ENCODE measurements around the gene HSPA4L.

DNA sequence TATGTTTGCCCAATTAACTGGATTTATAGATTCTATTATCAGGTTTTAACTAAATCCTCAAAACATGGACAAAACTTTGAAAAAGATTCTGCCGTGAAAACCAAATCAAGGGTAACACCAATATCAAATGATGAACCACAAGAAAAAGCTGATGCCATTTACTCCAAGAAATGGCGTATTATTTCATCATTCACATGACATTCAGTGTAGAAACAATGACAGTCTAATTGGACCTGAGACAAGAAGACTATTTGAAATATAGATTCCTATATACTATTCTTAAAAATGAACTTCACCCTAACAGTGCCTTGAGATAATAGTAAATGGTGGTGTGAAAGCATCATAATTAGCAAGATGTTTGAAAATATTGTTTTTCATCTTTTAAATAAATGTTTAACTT lies 47.1 kb upstream of the HSPA4L start:
- TF ChIP-seq, protein P1, sequence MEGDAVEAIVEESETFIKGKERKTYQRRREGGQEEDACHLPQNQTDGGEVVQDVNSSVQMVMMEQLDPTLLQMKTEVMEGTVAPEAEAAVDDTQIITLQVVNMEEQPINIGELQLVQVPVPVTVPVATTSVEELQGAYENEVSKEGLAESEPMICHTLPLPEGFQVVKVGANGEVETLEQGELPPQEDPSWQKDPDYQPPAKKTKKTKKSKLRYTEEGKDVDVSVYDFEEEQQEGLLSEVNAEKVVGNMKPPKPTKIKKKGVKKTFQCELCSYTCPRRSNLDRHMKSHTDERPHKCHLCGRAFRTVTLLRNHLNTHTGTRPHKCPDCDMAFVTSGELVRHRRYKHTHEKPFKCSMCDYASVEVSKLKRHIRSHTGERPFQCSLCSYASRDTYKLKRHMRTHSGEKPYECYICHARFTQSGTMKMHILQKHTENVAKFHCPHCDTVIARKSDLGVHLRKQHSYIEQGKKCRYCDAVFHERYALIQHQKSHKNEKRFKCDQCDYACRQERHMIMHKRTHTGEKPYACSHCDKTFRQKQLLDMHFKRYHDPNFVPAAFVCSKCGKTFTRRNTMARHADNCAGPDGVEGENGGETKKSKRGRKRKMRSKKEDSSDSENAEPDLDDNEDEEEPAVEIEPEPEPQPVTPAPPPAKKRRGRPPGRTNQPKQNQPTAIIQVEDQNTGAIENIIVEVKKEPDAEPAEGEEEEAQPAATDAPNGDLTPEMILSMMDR (IDR thresholded peaks at IDR 0.05): no peak
- no peak for TF ChIP-seq POLR2AphosphoS5 (IDR thresholded peaks at IDR 0.05)
